GM21529 (cell line): ENCODE data around the gene TEK.
"Not testable (repeated sequence)": the region's sequence is repeated elsewhere in the genome, so short reads cannot be mapped to it uniquely, and the experiment has no call there.

Source experiments
- ATAC-seq: cut with Tn5 transposase; IDR thresholded peaks from one replicate; pipeline ENCODE4 v1.9.1; 2021; ENCODE audit not compliant: unreplicated experiment

The TEK gene

GRCh38 chr9:27212191-27212590 lies 103.2 kb downstream of the TEK start:
- no peak for ATAC-seq

- no peak for ATAC-seq
Measured at GRCh38 chr9:27212621-27213020, 103.6 kb downstream of the TEK start.

GRCh38 chr9:27227192-27227591 lies 118.2 kb downstream of the TEK start:
- no peak for ATAC-seq

GRCh38 chr9:27239648-27240047 lies 130.6 kb downstream of the TEK start:
- ATAC-seq: not testable (repeated sequence)

- peak; percentile 77 for ATAC-seq
Measured at GRCh38 chr9:27247756-27248155, 138.7 kb downstream of the TEK start.

GRCh38 chr9:27248702-27249101 lies 139.7 kb downstream of the TEK start:
- ATAC-seq: no peak

- no peak for ATAC-seq
Measured at GRCh38 chr9:27258662-27259061, 149.6 kb downstream of the TEK start.

- no peak for ATAC-seq
Measured at GRCh38 chr9:27260789-27261516, 151.9 kb downstream of the TEK start.

GRCh38 chr9:27261517-27262211 lies 152.6 kb downstream of the TEK start:
- ATAC-seq: no peak

GRCh38 chr9:27272103-27272502 lies 163.1 kb downstream of the TEK start:
- peak; percentile 48 for ATAC-seq

- ATAC-seq: no peak
Measured at GRCh38 chr9:27273186-27273585, 164.2 kb downstream of the TEK start.

- no peak for ATAC-seq
Measured at GRCh38 chr9:27276193-27277030, 167.4 kb downstream of the TEK start.

GRCh38 chr9:27278374-27278773 lies 169.3 kb downstream of the TEK start:
- no peak for ATAC-seq

GRCh38 chr9:27279611-27280010 lies 170.6 kb downstream of the TEK start:
- ATAC-seq: no peak
